KOPT-K1 (cell line): ENCODE data around the gene SLC25A48.
"Not testable (repeated sequence)": the region's sequence is repeated elsewhere in the genome, so short reads cannot be mapped to it uniquely, and the experiment has no call there.

Experiments used
- H3K27ac ChIP-seq: fragments of 200-600 bp; sonication (generic); 2 replicates; pipeline ENCODE4 v1.5.1; 2016; ENCODE audit warnings: antibody characterized with exemption, mild to moderate bottlenecking, low read depth, low read length; ENCODE audit not compliant: poor library complexity, severe bottlenecking
- H3K36me3 ChIP-seq: fragments of 200-600 bp; sonication (generic); 2 replicates; pipeline ENCODE4 v1.5.1; 2017; ENCODE audit warnings: antibody characterized with exemption, mild to moderate bottlenecking, low read length, moderate library complexity; ENCODE audit not compliant: insufficient read depth
- H3K9me3 ChIP-seq: fragments of 200-600 bp; sonication (generic); 2 replicates; pipeline ENCODE4 v1.5.1; 2017; ENCODE audit warnings: antibody characterized with exemption, low read length, mild to moderate bottlenecking; ENCODE audit not compliant: insufficient read depth, poor library complexity, severe bottlenecking

The SLC25A48 gene

DNA sequence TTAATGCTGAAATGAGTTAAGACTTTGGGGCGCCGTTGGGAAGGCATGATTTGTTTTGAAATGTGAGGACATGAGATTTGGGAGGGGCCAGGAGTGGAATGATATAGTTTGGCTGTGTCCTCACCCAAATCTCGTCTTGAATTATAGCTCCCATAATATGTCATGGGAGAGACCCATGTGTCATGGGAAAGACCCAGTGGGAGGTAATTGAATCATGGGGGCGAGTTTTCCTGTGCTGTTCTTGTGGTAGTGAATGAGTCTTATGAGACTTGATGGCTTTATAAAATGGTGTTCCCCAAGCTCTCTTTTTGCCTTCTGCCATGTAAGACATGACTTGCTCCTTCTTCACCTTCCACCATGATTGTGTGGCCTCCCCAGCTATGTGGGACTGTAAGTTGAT is 5.1 kb downstream of the SLC25A48 start:
- Histone ChIP-seq H3K9me3 (peaks cover 15% of the 10 kb centered on the region), H3K36me3 (no peaks in the 10 kb centered on the region), H3K27ac (no peak overlapping the region)

DNA sequence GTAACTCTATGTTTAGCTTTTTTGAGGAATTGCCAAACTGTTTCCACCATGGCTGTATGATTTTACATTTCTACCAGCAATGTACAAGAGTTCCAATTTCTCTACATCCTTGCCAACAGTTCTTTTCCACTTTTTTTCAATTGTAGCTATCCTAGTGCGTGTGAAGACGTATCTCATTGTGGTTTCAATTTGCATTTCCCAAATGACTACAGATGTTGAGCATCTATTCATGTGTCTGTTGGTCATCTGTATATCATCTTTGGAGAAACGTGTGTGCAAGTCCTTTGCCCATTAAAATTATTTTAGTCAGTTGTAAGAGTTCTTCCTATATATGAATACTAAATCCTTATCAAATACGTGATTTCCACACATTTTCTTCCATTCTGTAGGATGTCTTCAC is 6.5 kb downstream of the SLC25A48 start:
- Histone ChIP-seq H3K27ac (no peak overlapping the region), H3K9me3 (peaks cover 15% of the 10 kb centered on the region), H3K36me3 (no peaks in the 10 kb centered on the region)

GRCh38 chr5:135842737-135843136 is 8.3 kb downstream of the SLC25A48 start:
- Histone ChIP-seq H3K9me3 (peaks cover 15% of the 10 kb centered on the region), H3K27ac (no peak overlapping the region), H3K36me3 (no peaks in the 10 kb centered on the region)

GRCh38 chr5:135843571-135844337 is 9.3 kb downstream of the SLC25A48 start:
- Histone ChIP-seq H3K27ac (no peak overlapping the region), H3K9me3 (peaks cover 7% of the 10 kb centered on the region), H3K36me3 (no peaks in the 10 kb centered on the region)

DNA sequence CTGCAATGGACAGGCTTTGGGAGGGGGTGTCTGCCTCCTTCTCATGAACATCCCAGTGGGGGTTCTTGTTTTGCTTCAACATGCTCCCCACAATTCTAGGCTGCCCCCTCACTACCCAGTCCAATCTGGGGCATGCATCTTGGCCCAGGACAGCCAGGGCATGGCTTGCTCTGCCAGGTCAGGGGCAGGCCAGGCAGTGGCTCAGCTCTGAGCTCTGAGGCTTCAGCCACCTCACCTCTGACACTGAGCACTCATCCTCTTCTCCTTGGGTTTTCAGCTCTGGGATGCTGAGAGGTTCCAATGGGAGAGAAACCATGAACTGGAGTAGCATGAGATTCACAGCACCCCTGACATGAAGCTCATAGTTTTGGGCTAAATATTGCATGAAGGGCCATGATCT is 11.8 kb downstream of the SLC25A48 start:
- no peaks in the 10 kb centered on the region for H3K36me3 ChIP-seq
- H3K27ac ChIP-seq = no peak overlapping the region
- H3K9me3 ChIP-seq = no peaks in the 10 kb centered on the region

DNA sequence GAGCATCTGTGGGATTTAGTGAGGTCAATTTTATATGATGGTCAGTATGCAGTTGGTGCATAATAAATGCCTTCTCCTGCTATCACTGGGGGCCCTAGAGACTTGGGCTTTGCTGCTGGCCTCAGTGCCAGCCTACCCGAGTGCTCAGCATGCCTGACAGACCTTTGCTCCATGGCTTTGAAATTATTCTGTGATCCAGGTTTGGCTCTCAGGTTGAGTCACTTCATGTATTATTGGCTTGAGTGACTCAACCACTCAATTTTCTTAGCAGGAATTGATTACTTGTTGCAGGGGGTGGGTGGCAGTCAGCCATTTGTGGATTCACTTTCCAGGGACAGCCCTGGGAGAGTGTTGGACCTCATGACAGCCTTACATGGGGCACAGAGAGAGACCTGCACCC is 13.5 kb downstream of the SLC25A48 start:
- no peaks in the 10 kb centered on the region for H3K9me3 ChIP-seq
- H3K27ac ChIP-seq = no peak overlapping the region
- no peaks in the 10 kb centered on the region for H3K36me3 ChIP-seq

- Histone ChIP-seq H3K36me3 (no peaks in the 10 kb centered on the region), H3K9me3 (no peaks in the 10 kb centered on the region), H3K27ac (no peak overlapping the region)
Measured at GRCh38 chr5:135850231-135850630, 15.8 kb downstream of the SLC25A48 start.

- no peak overlapping the region for H3K27ac ChIP-seq
- no peaks in the 10 kb centered on the region for H3K36me3 ChIP-seq
- no peaks in the 10 kb centered on the region for H3K9me3 ChIP-seq
Measured at GRCh38 chr5:135850671-135851070, 16.2 kb downstream of the SLC25A48 start.

GRCh38 chr5:135851186-135851914 is 16.9 kb downstream of the SLC25A48 start:
- H3K27ac ChIP-seq = no peak overlapping the region
- H3K36me3 ChIP-seq = no peaks in the 10 kb centered on the region

DNA sequence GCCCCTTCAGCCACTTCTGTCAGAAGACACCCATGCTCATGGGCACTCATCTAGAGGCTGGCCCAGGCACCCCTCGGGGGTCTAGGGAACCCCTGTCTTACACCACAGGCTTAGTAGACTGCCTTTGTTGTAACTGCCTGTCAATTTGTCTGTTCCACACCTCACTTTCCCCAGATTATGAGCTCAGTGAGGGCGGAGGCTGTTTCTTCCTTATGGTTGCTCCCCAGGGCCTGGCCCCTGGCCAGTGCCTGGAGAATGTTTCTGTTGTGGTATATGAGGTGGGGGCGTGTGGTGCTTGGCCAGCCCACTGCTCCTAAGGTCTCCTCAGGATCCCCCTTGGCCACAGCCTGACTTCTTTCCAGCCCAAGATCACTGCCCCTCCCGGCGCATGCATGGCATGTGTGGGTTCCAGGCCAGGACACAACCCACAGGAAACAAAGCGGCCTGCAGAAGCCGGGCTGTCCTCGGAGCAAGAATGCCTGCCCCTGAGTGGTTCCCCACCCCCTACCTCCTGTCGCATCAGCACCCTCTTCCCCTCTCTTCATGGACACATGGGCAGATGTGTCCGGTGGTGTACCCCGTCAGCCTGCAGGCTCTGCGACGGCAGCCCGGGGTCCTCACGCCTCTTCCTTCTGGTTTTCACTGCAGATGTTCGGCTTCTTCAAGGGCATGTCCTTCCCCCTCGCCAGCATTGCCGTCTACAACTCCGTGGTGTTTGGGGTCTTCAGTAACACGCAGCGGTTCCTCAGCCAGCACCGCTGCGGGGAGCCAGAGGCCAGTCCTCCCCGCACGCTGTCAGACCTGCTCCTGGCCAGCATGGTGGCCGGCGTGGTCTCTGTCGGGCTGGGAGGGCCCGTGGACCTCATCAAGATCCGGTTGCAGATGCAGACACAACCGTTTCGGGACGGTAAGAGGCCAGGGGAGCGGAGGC is 17.7 kb downstream of the SLC25A48 start:
- Histone ChIP-seq H3K27ac (no peak overlapping the region), H3K36me3 (no peaks in the 10 kb centered on the region), H3K9me3 (no peaks in the 10 kb centered on the region)

More at GRCh38 chr5:135851186-135851914, 16.9 kb downstream of the SLC25A48 start:
- H3K9me3 ChIP-seq = no peaks in the 10 kb centered on the region

DNA sequence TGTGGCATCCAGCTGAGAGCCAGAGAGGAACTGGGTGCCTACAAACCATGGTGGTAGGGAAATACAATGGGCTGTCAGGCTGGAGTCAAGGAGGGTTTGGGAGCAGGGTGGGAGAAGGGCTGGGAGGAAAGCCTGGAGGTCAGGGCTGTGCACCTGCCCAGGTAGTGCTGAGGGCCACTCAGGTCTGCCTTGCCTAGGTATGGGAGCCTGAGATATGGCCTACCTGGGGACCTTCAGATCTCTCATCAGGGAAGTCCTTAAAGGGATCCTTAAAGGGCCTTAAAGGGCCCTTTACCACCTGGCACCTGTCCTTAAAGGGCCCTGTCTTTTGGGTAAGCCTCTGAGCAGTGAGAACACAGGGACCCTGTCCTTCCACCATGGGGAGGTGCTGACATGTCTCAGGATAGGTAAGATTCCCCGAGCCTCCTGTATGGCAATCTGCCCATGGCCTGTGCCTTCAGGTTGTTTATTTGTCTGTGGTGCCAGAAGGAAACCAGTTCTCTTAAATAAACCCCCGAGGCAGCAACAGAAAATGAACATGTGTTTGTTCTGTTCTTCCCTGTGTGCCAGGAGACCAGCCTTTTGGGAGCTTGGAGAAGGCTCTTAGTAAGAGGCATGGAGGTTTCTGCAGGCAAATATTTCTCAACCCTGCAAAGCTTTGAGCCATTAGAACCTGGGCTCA is 23.3 kb downstream of the SLC25A48 start:
- no peak overlapping the region for H3K27ac ChIP-seq
- no peaks in the 10 kb centered on the region for H3K36me3 ChIP-seq
- peaks cover 11% of the 10 kb centered on the region for H3K9me3 ChIP-seq

GRCh38 chr5:135859186-135859585 is 24.7 kb downstream of the SLC25A48 start:
- H3K36me3 ChIP-seq, H3K27ac ChIP-seq: not testable (repeated sequence)
- peaks cover 11% of the 10 kb centered on the region for H3K9me3 ChIP-seq

DNA sequence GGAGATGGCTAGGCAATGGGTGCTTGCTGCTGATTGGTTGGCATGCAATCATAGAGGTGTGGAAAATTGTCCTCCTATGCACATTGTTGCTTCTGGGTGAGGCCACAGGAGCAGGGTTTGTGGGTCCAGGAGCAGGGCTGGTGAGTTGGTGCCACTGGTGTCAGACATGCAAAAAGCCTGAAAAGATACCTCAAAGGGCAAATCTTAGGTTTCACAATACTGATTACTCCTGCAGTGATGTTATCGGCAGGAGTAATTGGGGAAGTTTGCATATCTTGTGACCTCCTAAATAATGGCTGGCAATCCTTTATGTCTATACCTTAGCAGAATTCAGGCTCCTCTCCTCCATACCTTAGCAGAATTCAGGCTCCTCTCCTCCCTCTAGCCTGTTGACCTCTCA is 25.2 kb downstream of the SLC25A48 start:
- Histone ChIP-seq H3K9me3 (peaks cover 11% of the 10 kb centered on the region), H3K27ac (no peak overlapping the region), H3K36me3 (no peaks in the 10 kb centered on the region)

DNA sequence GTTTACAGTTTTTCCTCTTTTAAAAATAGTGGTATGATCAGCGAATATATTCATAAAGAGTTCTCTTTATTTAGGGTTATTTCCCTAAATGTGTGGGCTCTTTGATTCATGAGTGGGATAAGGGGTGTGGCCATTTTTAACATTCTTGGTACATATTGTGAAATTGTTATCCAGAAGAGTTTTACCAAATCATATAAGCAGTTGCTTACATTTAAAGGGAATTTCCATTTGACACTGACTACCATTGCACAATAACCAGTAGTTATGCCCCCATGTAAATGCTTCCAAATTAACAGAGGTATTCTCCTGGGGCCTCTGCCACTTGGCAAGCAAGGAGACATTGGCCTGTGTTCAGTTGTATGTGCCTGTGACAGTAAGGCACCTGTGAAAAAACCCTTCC is 27.2 kb downstream of the SLC25A48 start:
- no peak overlapping the region for H3K27ac ChIP-seq

More for the DNA sequence above, 27.2 kb downstream of the SLC25A48 start:
- Histone ChIP-seq H3K36me3 (no peaks in the 10 kb centered on the region), H3K9me3 (peaks cover 11% of the 10 kb centered on the region)
